ENCODE data around the gene ABCC6. TPM values are rescaled to one million over a fixed set of nuclear protein-coding genes. Genes with fewer than 3 reads are reported as not detected.
"Not testable (repeated sequence)": the region's sequence is repeated elsewhere in the genome, so short reads cannot be mapped to it uniquely, and the experiment has no call there.

The ABCC6 gene
- total RNA-seq, 2 experiments from 2014 or later, result not detected

- H3K9me2 ChIP-seq (ENCODE audit: insufficient read depth, low read length); intact Hi-C loops (cut with micrococcal nuclease; ENCODE audit: unreplicated experiment); CTCF ChIA-PET (ENCODE audit: unreplicated experiment); POLR2A ChIA-PET; BruUV-seq (replicated peaks); H3K4me2 ChIP-seq (ENCODE audit: low read length); H3K27ac ChIP-seq (ENCODE audit: low read depth, low read length, poor library complexity, severe bottlenecking); H3K4me1 ChIP-seq (ENCODE audit: insufficient read depth, low read length, poor library complexity, severe bottlenecking); DNase-seq (ENCODE audit: low spot score); H3K9me3 ChIP-seq (ENCODE audit: low read length); H3K79me2 ChIP-seq (ENCODE audit: insufficient read depth, low read depth, low read length); H4K20me1 ChIP-seq (ENCODE audit: insufficient read depth, low read length); H3K4me3 ChIP-seq (ENCODE audit: low read depth, low read length, poor library complexity, severe bottlenecking); H3K36me3 ChIP-seq (ENCODE audit: insufficient read depth, low read length); H2AFZ ChIP-seq (ENCODE audit: low read length): not testable (repeated sequence)
Measured at GRCh38 chr16:16240667-16241066, 17.4 kb upstream of the ABCC6 start.

- DNase-seq (ENCODE audit: low spot score); H3K27ac ChIP-seq (ENCODE audit: low read depth, low read length, poor library complexity, severe bottlenecking); H3K4me1 ChIP-seq (ENCODE audit: insufficient read depth, low read length, poor library complexity, severe bottlenecking); BruUV-seq (replicated peaks); H3K79me2 ChIP-seq (ENCODE audit: insufficient read depth, low read depth, low read length); H3K9me3 ChIP-seq (ENCODE audit: low read length); H3K4me3 ChIP-seq (ENCODE audit: low read depth, low read length, poor library complexity, severe bottlenecking); H3K4me2 ChIP-seq (ENCODE audit: low read length); H4K20me1 ChIP-seq (ENCODE audit: insufficient read depth, low read length); H2AFZ ChIP-seq (ENCODE audit: low read length); POLR2A ChIA-PET; H3K36me3 ChIP-seq (ENCODE audit: insufficient read depth, low read length); H3K9me2 ChIP-seq (ENCODE audit: insufficient read depth, low read length); CTCF ChIA-PET (ENCODE audit: unreplicated experiment); intact Hi-C loops (cut with micrococcal nuclease; ENCODE audit: unreplicated experiment): not testable (repeated sequence)
Measured at GRCh38 chr16:16237738-16238137, 14.4 kb upstream of the ABCC6 start.

GRCh38 chr16:16237071-16237470, 13.8 kb upstream of the ABCC6 start:
- CTCF ChIA-PET (ENCODE audit: unreplicated experiment); H4K20me1 ChIP-seq (ENCODE audit: insufficient read depth, low read length); H3K4me2 ChIP-seq (ENCODE audit: low read length); H3K4me3 ChIP-seq (ENCODE audit: low read depth, low read length, poor library complexity, severe bottlenecking); DNase-seq (ENCODE audit: low spot score); H3K36me3 ChIP-seq (ENCODE audit: insufficient read depth, low read length); H3K27ac ChIP-seq (ENCODE audit: low read depth, low read length, poor library complexity, severe bottlenecking); H3K9me2 ChIP-seq (ENCODE audit: insufficient read depth, low read length); H3K79me2 ChIP-seq (ENCODE audit: insufficient read depth, low read depth, low read length); H3K9me3 ChIP-seq (ENCODE audit: low read length); intact Hi-C loops (cut with micrococcal nuclease; ENCODE audit: unreplicated experiment); POLR2A ChIA-PET; H3K4me1 ChIP-seq (ENCODE audit: insufficient read depth, low read length, poor library complexity, severe bottlenecking); BruUV-seq (replicated peaks); H2AFZ ChIP-seq (ENCODE audit: low read length): not testable (repeated sequence)

DNA sequence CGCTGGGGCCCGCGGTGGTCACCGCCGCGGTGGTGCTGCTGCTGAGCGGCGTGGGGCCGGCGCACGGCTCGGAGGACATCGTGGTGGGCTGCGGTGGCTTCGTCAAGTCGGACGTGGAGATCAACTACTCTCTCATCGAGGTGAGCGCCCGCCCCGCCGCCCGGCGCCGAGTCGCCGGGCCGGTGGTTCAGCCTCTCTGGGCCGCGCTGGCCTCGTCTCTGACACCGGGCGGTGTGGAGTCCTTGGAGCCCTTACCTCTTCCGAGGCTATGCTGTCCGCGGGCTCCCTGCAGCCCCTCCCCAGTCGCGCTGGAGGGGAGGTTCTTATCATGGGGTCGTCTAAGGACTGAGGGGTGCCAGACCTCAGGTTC, 9.4 kb upstream of the ABCC6 start:
- H4K20me1 ChIP-seq (ENCODE audit: insufficient read depth, low read length); BruUV-seq (replicated peaks); intact Hi-C loops (cut with micrococcal nuclease; ENCODE audit: unreplicated experiment); H2AFZ ChIP-seq (ENCODE audit: low read length); POLR2A ChIA-PET; H3K79me2 ChIP-seq (ENCODE audit: insufficient read depth, low read depth, low read length); H3K4me1 ChIP-seq (ENCODE audit: insufficient read depth, low read length, poor library complexity, severe bottlenecking); CTCF ChIA-PET (ENCODE audit: unreplicated experiment); DNase-seq (ENCODE audit: low spot score); H3K36me3 ChIP-seq (ENCODE audit: insufficient read depth, low read length); H3K27ac ChIP-seq (ENCODE audit: low read depth, low read length, poor library complexity, severe bottlenecking); H3K4me2 ChIP-seq (ENCODE audit: low read length); H3K9me3 ChIP-seq (ENCODE audit: low read length); H3K9me2 ChIP-seq (ENCODE audit: insufficient read depth, low read length): not testable (repeated sequence)
- peak overlapping the region; percentile 38 for H3K4me3 ChIP-seq (ENCODE audit: low read depth, low read length, poor library complexity, severe bottlenecking)

DNA sequence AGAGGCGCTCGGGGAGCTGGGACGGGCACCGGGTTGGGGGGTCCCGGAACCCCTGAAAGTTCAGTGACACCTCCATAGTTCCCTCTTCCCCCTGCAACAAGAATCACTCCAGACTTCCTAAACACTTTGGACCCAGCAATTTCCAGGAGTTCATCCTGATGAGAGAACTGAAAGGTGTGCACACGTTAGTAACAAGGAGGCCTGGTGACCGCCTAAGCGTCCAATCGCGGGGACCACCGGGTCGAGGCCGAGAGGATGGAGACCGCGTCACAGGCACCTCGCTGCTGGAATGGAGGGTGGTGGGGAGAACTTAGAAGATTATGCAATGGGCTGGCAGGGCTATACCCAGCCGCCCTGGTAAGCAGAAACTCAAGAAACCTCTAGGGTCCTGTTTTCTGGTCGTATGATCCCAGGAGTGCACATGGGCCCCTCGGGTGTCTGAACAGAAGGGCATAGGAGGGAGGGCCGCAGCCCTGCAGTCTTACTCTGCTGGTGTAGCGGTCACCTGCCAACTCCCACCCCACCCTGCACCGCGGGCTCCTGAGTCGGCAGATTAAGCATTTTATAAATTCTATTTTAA, 458 bp upstream of the ABCC6 start:
- H3K79me2 ChIP-seq (ENCODE audit: insufficient read depth, low read depth, low read length); intact Hi-C loops (cut with micrococcal nuclease; ENCODE audit: unreplicated experiment); H3K4me3 ChIP-seq (ENCODE audit: low read depth, low read length, poor library complexity, severe bottlenecking); H2AFZ ChIP-seq (ENCODE audit: low read length); H3K9me3 ChIP-seq (ENCODE audit: low read length); BruUV-seq (replicated peaks); H3K4me1 ChIP-seq (ENCODE audit: insufficient read depth, low read length, poor library complexity, severe bottlenecking); CTCF ChIA-PET (ENCODE audit: unreplicated experiment); DNase-seq (ENCODE audit: low spot score); H3K27ac ChIP-seq (ENCODE audit: low read depth, low read length, poor library complexity, severe bottlenecking); H3K36me3 ChIP-seq (ENCODE audit: insufficient read depth, low read length); H3K4me2 ChIP-seq (ENCODE audit: low read length); H4K20me1 ChIP-seq (ENCODE audit: insufficient read depth, low read length); POLR2A ChIA-PET; H3K9me2 ChIP-seq (ENCODE audit: insufficient read depth, low read length): not testable (repeated sequence)

- BruUV-seq (replicated peaks); H3K79me2 ChIP-seq (ENCODE audit: insufficient read depth, low read depth, low read length); H3K9me3 ChIP-seq (ENCODE audit: low read length); H3K4me1 ChIP-seq (ENCODE audit: insufficient read depth, low read length, poor library complexity, severe bottlenecking); H2AFZ ChIP-seq (ENCODE audit: low read length); POLR2A ChIA-PET; H4K20me1 ChIP-seq (ENCODE audit: insufficient read depth, low read length); DNase-seq (ENCODE audit: low spot score); CTCF ChIA-PET (ENCODE audit: unreplicated experiment); H3K9me2 ChIP-seq (ENCODE audit: insufficient read depth, low read length); H3K4me3 ChIP-seq (ENCODE audit: low read depth, low read length, poor library complexity, severe bottlenecking); H3K36me3 ChIP-seq (ENCODE audit: insufficient read depth, low read length); H3K4me2 ChIP-seq (ENCODE audit: low read length); intact Hi-C loops (cut with micrococcal nuclease; ENCODE audit: unreplicated experiment); H3K27ac ChIP-seq (ENCODE audit: low read depth, low read length, poor library complexity, severe bottlenecking): not testable (repeated sequence)
Measured at GRCh38 chr16:16221382-16221781, 1.9 kb downstream of the ABCC6 start.

- H2AFZ ChIP-seq (ENCODE audit: low read length); H3K36me3 ChIP-seq (ENCODE audit: insufficient read depth, low read length); intact Hi-C loops (cut with micrococcal nuclease; ENCODE audit: unreplicated experiment); DNase-seq (ENCODE audit: low spot score); CTCF ChIA-PET (ENCODE audit: unreplicated experiment); H4K20me1 ChIP-seq (ENCODE audit: insufficient read depth, low read length); H3K9me2 ChIP-seq (ENCODE audit: insufficient read depth, low read length); H3K4me1 ChIP-seq (ENCODE audit: insufficient read depth, low read length, poor library complexity, severe bottlenecking); H3K79me2 ChIP-seq (ENCODE audit: insufficient read depth, low read depth, low read length); H3K9me3 ChIP-seq (ENCODE audit: low read length); BruUV-seq (replicated peaks); H3K27ac ChIP-seq (ENCODE audit: low read depth, low read length, poor library complexity, severe bottlenecking); H3K4me3 ChIP-seq (ENCODE audit: low read depth, low read length, poor library complexity, severe bottlenecking); POLR2A ChIA-PET; H3K4me2 ChIP-seq (ENCODE audit: low read length): not testable (repeated sequence)
Measured at GRCh38 chr16:16220449-16220848, 2.8 kb downstream of the ABCC6 start.
